ENCODE data around the gene ELFN1.

ELFN1 gene

GRCh38 chr7:1669954-1670893 lies at the start of gene ELFN1:
ELFN1 (plus strand) TSS chr7:1670277; CDS start chr7:1744597, 74,320 bp downstream.
- peak; percentile 22 for DNase-seq

- DNase-seq = no peak
Observed at GRCh38 chr7:1620835-1621234, 49.2 kb upstream of the ELFN1 start.

- DNase-seq = no peak
Observed at GRCh38 chr7:1621718-1622117, 48.4 kb upstream of the ELFN1 start.

GRCh38 chr7:1622441-1622840 lies 47.6 kb upstream of the ELFN1 start:
- no peak for DNase-seq

GRCh38 chr7:1623810-1624209 lies 46.3 kb upstream of the ELFN1 start:
- no peak for DNase-seq

GRCh38 chr7:1624999-1625927 lies 44.8 kb upstream of the ELFN1 start:
- no peak for DNase-seq

GRCh38 chr7:1626769-1627168 lies 43.3 kb upstream of the ELFN1 start:
- DNase-seq = no peak

GRCh38 chr7:1630700-1631336 lies 39.3 kb upstream of the ELFN1 start:
- DNase-seq = no peak

GRCh38 chr7:1631678-1632077 lies 38.4 kb upstream of the ELFN1 start:
- DNase-seq = no peak

- no peak for DNase-seq
Observed at GRCh38 chr7:1632506-1632905, 37.6 kb upstream of the ELFN1 start.

GRCh38 chr7:1632916-1633785 lies 36.9 kb upstream of the ELFN1 start:
- no peak for DNase-seq

- no peak for DNase-seq
Observed at GRCh38 chr7:1635401-1635800, 34.7 kb upstream of the ELFN1 start.

- no peak for DNase-seq
Observed at GRCh38 chr7:1637155-1637554, 32.9 kb upstream of the ELFN1 start.

GRCh38 chr7:1638215-1638661 lies 31.8 kb upstream of the ELFN1 start:
- no peak for DNase-seq

- no peak for DNase-seq
Observed at GRCh38 chr7:1639071-1639470, 31.0 kb upstream of the ELFN1 start.

GRCh38 chr7:1639532-1640175 lies 30.4 kb upstream of the ELFN1 start:
- DNase-seq = no peak

GRCh38 chr7:1640376-1641172 lies 29.5 kb upstream of the ELFN1 start:
- DNase-seq = no peak

- no peak for DNase-seq
Observed at GRCh38 chr7:1641173-1641572, 28.9 kb upstream of the ELFN1 start.

GRCh38 chr7:1641661-1642260 lies 28.3 kb upstream of the ELFN1 start:
- no peak for DNase-seq

- DNase-seq = no peak
Observed at GRCh38 chr7:1642291-1642731, 27.8 kb upstream of the ELFN1 start.

Data from hematopoietic multipotent progenitor cell treated with erythropoietin and hydrocortisone succinate and interleukin-3 and kit ligand, for 4 days (in vitro differentiated cells).